Endodermal cell (in vitro differentiated cells): ENCODE measurements around the gene MYCL. TPM values are rescaled to one million over a fixed set of nuclear protein-coding genes. Genes with fewer than 3 reads are reported as not detected.

ENCODE experiments used
- DNase-seq: peaks from one replicate; pipeline ENCODE4 v3.0.0-alpha.2; 2017
- H3K27ac ChIP-seq: 2 replicates; pipeline ENCODE4 v1.5.1; 2013; ENCODE audit warnings: mild to moderate bottlenecking, low read depth, low read length, moderate library complexity
- H3K27me3 ChIP-seq: 2 replicates; pipeline ENCODE4 v1.6.1; 2013; ENCODE audit warnings: mild to moderate bottlenecking, low read length, moderate library complexity; ENCODE audit not compliant: insufficient read depth, control insufficient read depth, poor library complexity, severe bottlenecking
- H3K36me3 ChIP-seq: 2 replicates; pipeline ENCODE4 v1.7.0; 2013; ENCODE audit warnings: mild to moderate bottlenecking, low read length, moderate library complexity; ENCODE audit not compliant: control insufficient read depth, insufficient read depth
- H3K4me1 ChIP-seq: one replicate; pipeline ENCODE4 v1.7.0; 2013; ENCODE audit warnings: low read length; ENCODE audit not compliant: control insufficient read depth, insufficient read depth
- H3K4me3 ChIP-seq: 2 replicates; pipeline ENCODE4 v1.5.1; 2013; ENCODE audit warnings: mild to moderate bottlenecking, low read length, moderate library complexity
- H3K9ac ChIP-seq: 2 replicates; pipeline ENCODE4 v1.6.1; 2013; ENCODE audit warnings: mild to moderate bottlenecking, low read length, moderate library complexity; ENCODE audit not compliant: poor library complexity, severe bottlenecking; ENCODE audit errors: extremely low read depth
- H3K9me3 ChIP-seq: 2 replicates; pipeline ENCODE4 v1.6.1; 2013; ENCODE audit warnings: mild to moderate bottlenecking, low read length, moderate library complexity; ENCODE audit not compliant: control insufficient read depth
- H3K27ac Mint-ChIP-seq: 2 replicates; pipeline ENCODE4 v1.8.0; 2020; ENCODE audit warnings: mixed read lengths
- H3K27me3 Mint-ChIP-seq: 2 replicates; pipeline ENCODE4 v1.8.0; 2021; ENCODE audit warnings: mild to moderate bottlenecking, mixed read lengths; ENCODE audit not compliant: insufficient read depth
- H3K36me3 Mint-ChIP-seq: 2 replicates; pipeline ENCODE4 v1.8.0; 2020; ENCODE audit warnings: low read depth, mixed read lengths
- H3K4me1 Mint-ChIP-seq: 2 replicates; pipeline ENCODE4 v1.8.0; 2020; ENCODE audit warnings: mixed read lengths
- H3K4me3 Mint-ChIP-seq: 2 replicates; pipeline ENCODE4 v1.8.0; 2020; ENCODE audit warnings: mild to moderate bottlenecking, moderate library complexity, mixed read lengths
- H3K9me3 Mint-ChIP-seq: 2 replicates; pipeline ENCODE4 v1.8.0; 2020; ENCODE audit warnings: mild to moderate bottlenecking, mixed read lengths
- WGBS, 2 experiments: methylation state at CpG; one replicate each; pipeline versions ENCODE4 v1.1.5 to v1.1.7; 2013; ENCODE audit warnings: missing lambda C conversion rate in 2 of 2, mixed read lengths in 1 of 2; ENCODE audit not compliant: insufficient coverage in 1 of 2, insufficient read length in 1 of 2; 5-methylcytosine and 5-hydroxymethylcytosine counted together
- total RNA-seq, 2 donors: library from RNA; stranded (reverse); fragmentation: NEBNext Ultra II Directional in 1 of 2; extraction: Animal tissue kit (Norgen Biotek cat#: 25700) in 1 of 2; gene quantifications; 2 replicates in 1 of 2; 3 replicates in 1 of 2; pipeline ENCODE4 v1.2.1, GENCODE V29; 2021
- TF ChIP-seq, protein P1 (sequence below): fragments of 200-600 bp; sonication (generic); conservative IDR thresholded peaks from 2 replicates; pipeline ENCODE4 v1.5.0; 2021; ENCODE audit warnings: antibody characterized with exemption, mild to moderate bottlenecking

Gene MYCL
- total RNA-seq, 2 donors from 2014 or later: 35.0 to 39.5 TPM

DNA sequence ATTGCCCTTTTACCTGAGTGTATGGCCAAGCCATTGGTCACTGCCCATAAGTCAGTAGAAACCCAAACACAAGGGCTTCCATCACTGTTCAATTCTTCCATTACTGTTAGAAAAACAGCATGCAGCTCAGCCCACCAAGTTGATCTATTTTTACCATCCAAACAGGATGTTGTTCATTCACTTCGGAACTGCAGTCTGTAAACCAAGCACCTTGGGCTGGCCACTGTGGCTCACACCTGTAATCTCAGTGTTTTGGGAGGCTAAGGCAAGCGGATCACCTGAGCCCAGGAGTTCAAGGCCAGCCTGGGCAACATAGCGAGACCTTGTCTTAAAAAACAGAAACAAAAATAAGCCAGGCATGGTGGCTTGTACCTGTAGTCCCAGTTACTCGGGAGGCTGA is 44.5 kb upstream of the MYCL start:
- peaks cover 8% of the 10 kb centered on the region for H3K9me3 ChIP-seq
- H3K9me3 Mint-ChIP-seq: peaks cover 2% of the 10 kb centered on the region
- H3K27ac ChIP-seq: no peak overlapping the region
- TF ChIP-seq, protein P1, sequence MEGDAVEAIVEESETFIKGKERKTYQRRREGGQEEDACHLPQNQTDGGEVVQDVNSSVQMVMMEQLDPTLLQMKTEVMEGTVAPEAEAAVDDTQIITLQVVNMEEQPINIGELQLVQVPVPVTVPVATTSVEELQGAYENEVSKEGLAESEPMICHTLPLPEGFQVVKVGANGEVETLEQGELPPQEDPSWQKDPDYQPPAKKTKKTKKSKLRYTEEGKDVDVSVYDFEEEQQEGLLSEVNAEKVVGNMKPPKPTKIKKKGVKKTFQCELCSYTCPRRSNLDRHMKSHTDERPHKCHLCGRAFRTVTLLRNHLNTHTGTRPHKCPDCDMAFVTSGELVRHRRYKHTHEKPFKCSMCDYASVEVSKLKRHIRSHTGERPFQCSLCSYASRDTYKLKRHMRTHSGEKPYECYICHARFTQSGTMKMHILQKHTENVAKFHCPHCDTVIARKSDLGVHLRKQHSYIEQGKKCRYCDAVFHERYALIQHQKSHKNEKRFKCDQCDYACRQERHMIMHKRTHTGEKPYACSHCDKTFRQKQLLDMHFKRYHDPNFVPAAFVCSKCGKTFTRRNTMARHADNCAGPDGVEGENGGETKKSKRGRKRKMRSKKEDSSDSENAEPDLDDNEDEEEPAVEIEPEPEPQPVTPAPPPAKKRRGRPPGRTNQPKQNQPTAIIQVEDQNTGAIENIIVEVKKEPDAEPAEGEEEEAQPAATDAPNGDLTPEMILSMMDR: no peak
- no peaks in the 10 kb centered on the region for H3K36me3 Mint-ChIP-seq
- H3K4me3 Mint-ChIP-seq: no peak overlapping the region
- no peak overlapping the region for H3K9ac ChIP-seq
- peaks cover 26% of the 10 kb centered on the region for H3K4me1 Mint-ChIP-seq
- peaks cover 5% of the 10 kb centered on the region for H3K27me3 Mint-ChIP-seq
- no peak overlapping the region for H3K4me3 ChIP-seq
- no peaks in the 10 kb centered on the region for H3K27me3 ChIP-seq
- no peak overlapping the region for H3K27ac Mint-ChIP-seq
- no peak for DNase-seq
- no peaks in the 10 kb centered on the region for H3K36me3 ChIP-seq
- peaks cover 12% of the 10 kb centered on the region for H3K4me1 ChIP-seq
- 93 to 95% methylated on average over 4 of the region's 4 CpGs for WGBS, 2 experiments

DNA sequence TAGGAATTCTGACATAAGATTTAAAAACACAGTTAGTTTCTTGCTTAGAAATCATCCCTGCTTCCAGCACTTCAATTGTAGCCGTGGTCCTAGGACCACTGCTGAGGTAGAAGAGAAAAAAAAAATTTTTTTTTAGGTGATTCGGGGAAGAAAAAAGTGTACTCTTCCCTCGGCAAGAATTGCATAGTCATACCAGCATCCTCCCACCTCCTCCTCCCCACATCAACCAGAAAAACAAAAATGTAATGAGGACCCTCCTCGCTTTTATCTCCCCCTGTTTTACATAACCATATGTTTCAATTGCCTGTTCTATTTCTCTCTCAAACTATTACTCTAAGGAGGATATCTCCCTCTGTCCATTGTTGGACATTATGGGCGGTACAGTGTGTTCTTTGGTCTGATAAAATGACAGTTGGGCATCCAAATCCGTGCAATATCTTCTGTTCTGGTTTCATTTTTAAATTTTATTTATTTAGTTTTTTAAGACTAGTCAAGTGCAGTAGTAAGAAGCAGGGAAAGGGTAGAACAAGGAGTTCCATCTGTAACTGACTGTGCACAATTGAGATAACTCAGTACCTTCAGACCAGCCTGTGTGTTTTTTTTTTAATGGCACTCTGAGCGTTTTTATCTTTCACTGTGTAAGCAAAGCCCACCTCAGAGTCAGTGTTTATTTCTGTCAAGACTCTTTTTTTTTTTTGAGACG is 42.8 kb upstream of the MYCL start:
- H3K9me3 Mint-ChIP-seq: no peaks in the 10 kb centered on the region
- no peaks in the 10 kb centered on the region for H3K9me3 ChIP-seq
- no peaks in the 10 kb centered on the region for H3K27me3 ChIP-seq
- H3K27me3 Mint-ChIP-seq: peaks cover 7% of the 10 kb centered on the region
- no peak for DNase-seq
- H3K9ac ChIP-seq: no peak overlapping the region
- H3K36me3 ChIP-seq: no peaks in the 10 kb centered on the region
- H3K27ac ChIP-seq: no peak overlapping the region
- no peak overlapping the region for H3K4me3 ChIP-seq
- H3K27ac Mint-ChIP-seq: no peak overlapping the region
- H3K4me3 Mint-ChIP-seq: no peak overlapping the region
- H3K4me1 ChIP-seq: peaks cover 23% of the 10 kb centered on the region
- H3K36me3 Mint-ChIP-seq: no peaks in the 10 kb centered on the region
- WGBS, 2 experiments: 84 to 90% methylated on average over 5 to 8 of the region's 8 CpGs
- H3K4me1 Mint-ChIP-seq: peaks cover 36% of the 10 kb centered on the region
- TF ChIP-seq, protein P1: no peak

DNA sequence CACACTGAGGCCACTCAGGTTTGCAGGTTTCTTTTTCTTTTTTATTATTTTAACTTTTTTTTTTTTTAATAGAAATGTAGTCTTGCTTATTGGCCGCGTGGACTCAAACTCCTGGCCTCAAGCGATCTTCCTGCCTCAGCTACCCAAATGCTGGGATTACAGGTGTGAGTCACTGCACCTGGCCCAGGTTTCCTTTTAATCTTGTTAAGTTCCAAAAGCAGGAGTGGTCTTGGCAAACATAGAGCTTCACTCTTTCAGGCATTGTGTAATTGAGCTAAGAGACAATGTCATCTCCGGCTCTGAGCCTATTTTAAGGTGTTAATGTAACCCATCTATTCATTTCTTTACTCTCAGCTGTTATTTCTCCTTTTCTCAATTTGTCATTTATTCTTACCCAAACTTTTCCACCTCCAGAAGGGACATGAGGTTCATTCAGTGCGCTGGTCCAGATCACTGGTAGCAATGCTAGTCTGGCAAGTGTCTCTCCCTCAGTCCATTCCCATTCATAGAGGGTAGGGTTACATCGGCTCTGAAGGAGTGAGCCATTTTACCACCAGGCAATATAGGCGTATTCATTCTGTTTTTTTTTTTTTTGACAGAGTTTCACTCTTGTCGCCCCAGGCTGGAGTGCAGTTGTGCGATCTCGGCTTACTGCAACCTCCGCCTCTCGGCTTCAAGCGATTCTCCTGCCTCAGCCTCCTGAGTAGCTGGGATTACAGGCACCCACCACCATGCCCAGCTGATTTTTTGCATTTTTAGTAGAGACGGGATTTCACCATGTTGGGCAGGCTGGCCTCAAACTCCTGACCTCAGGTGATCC is 42.0 kb upstream of the MYCL start:
- Mint-ChIP-seq H3K4me3 (no peak overlapping the region), H3K27me3 (peaks cover 7% of the 10 kb centered on the region), H3K36me3 (no peaks in the 10 kb centered on the region), H3K9me3 (no peaks in the 10 kb centered on the region), H3K4me1 (peaks cover 33% of the 10 kb centered on the region), H3K27ac (peak overlapping the region; percentile 59)
- DNase-seq: no peak
- Histone ChIP-seq H3K4me1 (peaks cover 23% of the 10 kb centered on the region), H3K27ac (no peak overlapping the region), H3K27me3 (no peaks in the 10 kb centered on the region), H3K9me3 (no peaks in the 10 kb centered on the region), H3K4me3 (no peak overlapping the region), H3K36me3 (no peaks in the 10 kb centered on the region), H3K9ac (no peak overlapping the region)
- 85 to 88% methylated on average over 12 to 14 of the region's 14 CpGs for WGBS, 2 experiments
- TF ChIP-seq, protein P1: no peak
